B cell (primary cell): ENCODE measurements around the gene MATN1. TPM values are rescaled to one million over a fixed set of nuclear protein-coding genes. Genes with fewer than 3 reads are reported as not detected.
A peak's percentile ranks its signal among the peaks of the same experiment; 100 is the strongest.

Experiments used
- ATAC-seq: fragments of 200-7000 bp; cut with Tn5 transposase; one replicate; pipeline ENCODE4 v1.10.0; 2021; ENCODE audit warnings: low read depth, mild to moderate bottlenecking, moderate number of reproducible peaks, moderate library complexity
- CTCF ChIA-PET: fragments of 350-600 bp; sonication (Branson Sonifier 250); formaldehyde crosslinking; loops from one replicate; lab custom pipeline; 2021; ENCODE audit warnings: antibody characterized with exemption, inconsistent platforms; lab: Charles Lee
- POLR2A ChIA-PET: fragments of 350-600 bp; sonication (Branson Sonifier 250); formaldehyde crosslinking; loops from one replicate; lab custom pipeline; 2021; ENCODE audit warnings: antibody characterized with exemption; lab: Charles Lee
- DNase-seq: peaks from one replicate; pipeline ENCODE4 v3.0.0; 2013
- H2AFZ ChIP-seq: 2 replicates; pipeline ENCODE4 v1.6.1; 2012; ENCODE audit warnings: mild to moderate bottlenecking, low read depth, low read length; ENCODE audit not compliant: insufficient read depth, poor library complexity, severe bottlenecking
- H3K27ac ChIP-seq, 2 donors: 1 replicate in 1 of 2; 2 replicates in 1 of 2; pipeline ENCODE4 v1.5.1; 2012 to 2013; ENCODE audit warnings: low read length in 2 of 2, mild to moderate bottlenecking in 2 of 2, moderate library complexity in 1 of 2
- H3K27me3 ChIP-seq, 4 experiments: fragments of 200-600 bp in 1 of 4; sonication (generic) in 1 of 4; replicated peaks in 1 of 4; 1 replicate in 2 of 4; 2 replicates in 2 of 4; pipeline versions ENCODE4 v1.6.1 to v1.7.0; 2013 to 2016; ENCODE audit warnings: low read length in 3 of 4, mild to moderate bottlenecking in 2 of 4, mixed read lengths in 1 of 4, moderate library complexity in 1 of 4; ENCODE audit not compliant: insufficient read depth in 4 of 4, control insufficient read depth in 3 of 4; ENCODE audit errors: control extremely low read depth in 1 of 4
- H3K36me3 ChIP-seq, 2 experiments: replicated peaks in 1 of 2; 1 replicate in 1 of 2; 2 replicates in 1 of 2; pipeline versions ENCODE4 v1.6.1 to v1.7.1; 2013; ENCODE audit warnings: low read length in 1 of 2; ENCODE audit not compliant: insufficient read depth in 2 of 2, control insufficient read depth in 1 of 2; ENCODE audit errors: control extremely low read depth in 1 of 2, extremely low read depth in 1 of 2
- H3K4me1 ChIP-seq, 2 donors: fragments of 200-600 bp in 1 of 2; sonication (generic) in 1 of 2; 1 replicate in 1 of 2; 2 replicates in 1 of 2; pipeline versions ENCODE4 v1.5.1 to v1.6.1; 2013 to 2017; ENCODE audit warnings: low read length in 2 of 2; ENCODE audit not compliant: control insufficient read depth in 2 of 2, insufficient read depth in 2 of 2
- H3K4me2 ChIP-seq: replicated peaks from 2 replicates; pipeline ENCODE3; 2012; ENCODE audit warnings: mild to moderate bottlenecking, low read depth, low read length; ENCODE audit not compliant: poor library complexity, severe bottlenecking
- H3K4me3 ChIP-seq, 5 experiments: fragments of 200-600 bp in 1 of 5; sonication (generic) in 1 of 5; 1 replicate in 3 of 5; 2 replicates in 2 of 5; pipeline versions ENCODE4 v1.5.1 to v1.7.0; 2011 to 2016; ENCODE audit warnings: low read length in 4 of 5, mild to moderate bottlenecking in 4 of 5, low read depth in 2 of 5, control low read depth in 1 of 5, moderate library complexity in 1 of 5; ENCODE audit not compliant: insufficient read depth in 1 of 5; ENCODE audit errors: control extremely low read depth in 1 of 5, extremely low read depth in 1 of 5
- H3K79me2 ChIP-seq: fragments of 200-600 bp; sonication (generic); one replicate; pipeline ENCODE4 v1.6.0; 2016; ENCODE audit warnings: low read length; ENCODE audit not compliant: control insufficient read depth, insufficient read depth
- H3K9ac ChIP-seq: fragments of 200-600 bp; sonication (generic); 2 replicates; pipeline ENCODE4 v1.6.1; 2017; ENCODE audit warnings: mild to moderate bottlenecking, low read length, moderate library complexity
- H3K9me3 ChIP-seq, 3 donors: one replicate each; pipeline versions ENCODE4 v1.6.1 to v1.7.1; 2013; ENCODE audit warnings: low read length in 2 of 3; ENCODE audit not compliant: control insufficient read depth in 2 of 3, insufficient read depth in 1 of 3; ENCODE audit errors: control extremely low read depth in 1 of 3
- H4K20me1 ChIP-seq: 2 replicates; pipeline ENCODE4 v1.6.0; 2012; ENCODE audit warnings: mild to moderate bottlenecking, low read length; ENCODE audit not compliant: insufficient read depth, control insufficient read depth, poor library complexity, severe bottlenecking
- H3K27ac Mint-ChIP-seq: one replicate; pipeline ENCODE4 v1.8.0; 2021; ENCODE audit warnings: mixed read lengths
- H3K27me3 Mint-ChIP-seq: one replicate; pipeline ENCODE4 v1.8.0; 2021; ENCODE audit warnings: mixed read lengths
- H3K4me1 Mint-ChIP-seq: one replicate; pipeline ENCODE4 v1.8.0; 2021; ENCODE audit warnings: mixed read lengths
- H3K4me3 Mint-ChIP-seq: one replicate; pipeline ENCODE4 v1.8.0; 2021; ENCODE audit warnings: mixed read lengths
- H3K9me3 Mint-ChIP-seq: one replicate; pipeline ENCODE4 v1.8.0; 2022; ENCODE audit warnings: mixed read lengths; ENCODE audit not compliant: insufficient read depth
- CTCF ChIP-seq: fragments of 200-600 bp; IDR thresholded peaks from one replicate; pipeline ENCODE4 v1.8.0; 2022; ENCODE audit warnings: antibody characterized with exemption, mild to moderate bottlenecking
- EZH2 ChIP-seq: IDR thresholded peaks from 2 replicates; pipeline ENCODE4 v1.6.1; 2012; ENCODE audit warnings: borderline replicate concordance, low read depth, mild to moderate bottlenecking, moderate library complexity, low read length; ENCODE audit not compliant: insufficient read depth, poor library complexity, severe bottlenecking
- WGBS: methylation state at CpG from one replicate; pipeline ENCODE4 v1.1.5; 2013; ENCODE audit warnings: missing lambda C conversion rate; ENCODE audit not compliant: insufficient coverage; 5-methylcytosine and 5-hydroxymethylcytosine counted together
- intact Hi-C: fragments of 100-400 bp; cut with micrococcal nuclease; formaldehyde crosslinking; loops from one replicate; pipeline ENCODE4 v1.10.0; 2022
- polyA plus RNA-seq: library from polyadenylated mRNA; depleted of rRNA; stranded (reverse); fragments of >200 nt; gene quantifications from 2 replicates; pipeline ENCODE4 v1.2.3, GENCODE V29; 2012
- total RNA-seq, 2 donors: library from RNA; stranded (reverse); fragments of 120-200 nt in 1 of 2; gene quantifications; 1 replicate in 1 of 2; 2 replicates in 1 of 2; pipeline versions ENCODE4 v1.2.3 to v1.2.4, GENCODE V29; 2013 to 2022

MATN1 gene
- total and polyA plus RNA-seq, 2 donors (not counting 1 experiment from before 2014, with no cell fraction given), result 2.5 to 3.2 TPM

GRCh38 chr1:30687886-30688285 lies 35.5 kb downstream of the MATN1 start:
- no peak overlapping the region for H3K9ac ChIP-seq
- DNase-seq, result no peak
- no peak for TF ChIP-seq EZH2

GRCh38 chr1:30686236-30686935 lies 37.0 kb downstream of the MATN1 start:
- H3K27me3 Mint-ChIP-seq, result peaks cover 62% of the 10 kb centered on the region
- peaks cover 0 to 3% (median 0%) of the 10 kb centered on the region in 3 donors for H3K9me3 ChIP-seq
- H3K4me3 Mint-ChIP-seq, result peak overlapping the region; percentile 3

More at GRCh38 chr1:30687886-30688285, 35.5 kb downstream of the MATN1 start:
- H3K9me3 Mint-ChIP-seq, result no peaks in the 10 kb centered on the region
- intact Hi-C loops, result no loop called here
- no peak overlapping the region for H3K27ac Mint-ChIP-seq
- peaks cover 0 to 8% (median 0%) of the 10 kb centered on the region in 3 donors for H3K9me3 ChIP-seq
- no peaks in the 10 kb centered on the region for H3K79me2 ChIP-seq
- H3K27me3 Mint-ChIP-seq, result peaks cover 47% of the 10 kb centered on the region
- H2AFZ ChIP-seq, result no peak overlapping the region
- POLR2A ChIA-PET, result no interaction called here
- no peak overlapping the region for H3K4me3 Mint-ChIP-seq
- H4K20me1 ChIP-seq, result no peaks in the 10 kb centered on the region
- no peaks in the 10 kb centered on the region for H3K4me1 Mint-ChIP-seq
- H3K4me1 ChIP-seq, result peaks cover 9 to 14% of the 10 kb centered on the region in 2 donors
- no peak overlapping the region for H3K4me3 ChIP-seq
- no peak overlapping the region for H3K4me2 ChIP-seq
- H3K36me3 ChIP-seq, result no peaks in the 10 kb centered on the region
- CTCF ChIA-PET, result no interaction called here
- no peak for ATAC-seq
- H3K27me3 ChIP-seq, result peaks cover 0 to 37% (median 17%) of the 10 kb centered on the region in 4 experiments
- no peak overlapping the region for H3K27ac ChIP-seq
- WGBS, result 79% methylated on average over 4 of the region's 6 CpGs

More at GRCh38 chr1:30686236-30686935, 37.0 kb downstream of the MATN1 start:
- no peaks in the 10 kb centered on the region for H4K20me1 ChIP-seq
- no peak overlapping the region for H3K4me3 ChIP-seq
- no peak overlapping the region for H2AFZ ChIP-seq
- H3K36me3 ChIP-seq, result no peaks in the 10 kb centered on the region
- H3K27ac ChIP-seq, result no peak overlapping the region
- CTCF ChIA-PET, result no interaction called here
- no peak overlapping the region for H3K4me2 ChIP-seq
- H3K4me1 ChIP-seq, result peaks cover 9 to 14% of the 10 kb centered on the region in 2 donors
- POLR2A ChIA-PET, result no interaction called here
- Mint-ChIP-seq H3K9me3 (no peaks in the 10 kb centered on the region), H3K27ac (no peak overlapping the region), H3K4me1 (no peaks in the 10 kb centered on the region)
- peaks cover 0 to 44% (median 18%) of the 10 kb centered on the region in 4 experiments for H3K27me3 ChIP-seq
- no peaks in the 10 kb centered on the region for H3K79me2 ChIP-seq
- 85% methylated on average over 4 of the region's 10 CpGs for WGBS
- DNase-seq (no peak), ATAC-seq (no peak)
- no peak overlapping the region for H3K9ac ChIP-seq
- TF ChIP-seq EZH2, result no peak
- TF ChIP-seq CTCF, result no peak
- intact Hi-C loops, result no loop called here
